ENCODE results near the gene SORCS3. TPM values are rescaled to one million over a fixed set of nuclear protein-coding genes. Genes with fewer than 3 reads are reported as not detected.

SORCS3 gene
- total RNA-seq, 1 experiment from 2014 or later = 0.04 TPM

DNA sequence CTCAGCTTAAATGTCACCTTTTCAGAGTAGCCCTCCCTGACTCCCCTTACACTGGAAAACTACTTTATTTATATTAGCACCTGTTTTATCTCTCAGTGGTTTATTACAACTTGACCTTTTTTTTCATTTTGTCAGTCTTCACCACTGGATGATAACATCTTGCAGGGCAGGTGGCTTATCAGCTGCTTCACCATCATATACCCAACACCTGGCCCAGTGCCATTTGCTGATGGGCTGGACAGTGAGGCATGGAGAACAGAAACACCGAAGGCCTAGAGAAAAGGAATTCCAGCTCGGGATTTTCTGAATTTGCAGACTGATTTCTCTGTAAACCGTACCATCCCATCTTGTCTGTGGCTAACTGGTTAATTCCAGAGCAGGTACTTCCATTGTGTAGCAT, 48.5 kb downstream of the SORCS3 start:
- Histone ChIP-seq H3K9ac (ENCODE audit: extremely low read depth, insufficient read length, low read length) (no peak overlapping the region), H3K9me3 (ENCODE audit: control insufficient read depth, low read depth, low read length) (no peaks in the 10 kb centered on the region), H2BK15ac (ENCODE audit: low read depth, low read length) (no peak overlapping the region), H3K23me2 (ENCODE audit: insufficient read length, low read depth, low read length, poor library complexity, severe bottlenecking) (no peaks in the 10 kb centered on the region), H2BK12ac (ENCODE audit: insufficient read length, low read depth, low read length) (no peak overlapping the region), H4K20me1 (ENCODE audit: control insufficient read depth, insufficient read depth, insufficient read length) (no peaks in the 10 kb centered on the region), H2AK5ac (ENCODE audit: insufficient read length, low read length) (no peak overlapping the region), H3K4me2 (ENCODE audit: insufficient read depth, insufficient read length, low read length) (no peak overlapping the region), H3K56ac (ENCODE audit: insufficient read length, low read depth, low read length) (no peak overlapping the region), H3K79me1 (ENCODE audit: insufficient read depth, low read depth, low read length, poor library complexity, severe bottlenecking) (no peaks in the 10 kb centered on the region), H3K79me2 (ENCODE audit: insufficient read depth, low read length) (no peaks in the 10 kb centered on the region), H4K91ac (ENCODE audit: insufficient read length, low read depth, low read length) (no peak overlapping the region), H3T11ph (ENCODE audit: low read length) (no peak overlapping the region), H2BK120ac (ENCODE audit: low read depth, low read length, poor library complexity, severe bottlenecking) (no peak overlapping the region), H2BK20ac (ENCODE audit: low read depth, low read length, poor library complexity, severe bottlenecking) (no peak overlapping the region), H3K27ac (ENCODE audit: insufficient read length, low read depth, low read length) (no peak overlapping the region), H4K8ac (replicated peaks; ENCODE audit: insufficient read length, low read depth, low read length) (no peak overlapping the region), H3K23ac (ENCODE audit: insufficient read length, low read depth, low read length) (no peak overlapping the region), H3K18ac (ENCODE audit: insufficient read length, low read depth, low read length) (no peak overlapping the region), H3K4ac (ENCODE audit: low read depth, low read length) (no peak overlapping the region), H3K27me3 (ENCODE audit: insufficient read depth, low read length) (no peaks in the 10 kb centered on the region), H2BK5ac (ENCODE audit: insufficient read length, low read length) (no peak overlapping the region), H3K14ac (ENCODE audit: insufficient read depth, low read length) (no peak overlapping the region), H2AFZ (ENCODE audit: low read length) (no peak overlapping the region), H4K5ac (ENCODE audit: insufficient read length, low read depth, low read length) (no peak overlapping the region), H3K4me1 (ENCODE audit: insufficient read depth, low read length) (no peaks in the 10 kb centered on the region)
- no peaks in the 10 kb centered on the region for H3K9me3 Mint-ChIP-seq
- DNase-seq = no peak
- peaks cover 45% of the 10 kb centered on the region for H3K27me3 Mint-ChIP-seq (ENCODE audit: low read depth)
- WGBS (ENCODE audit: extremely low coverage, insufficient read length, low lambda C conversion rate) = no CpG with 5 or more reads among the region's 3 CpGs
- H3K36me3 Mint-ChIP-seq (ENCODE audit: insufficient read depth in 1 of 3, low read depth in 3 of 3) = no peaks in the 10 kb centered on the region; a peak in 1 of 7 replicates
- TF ChIP-seq, protein P1, sequence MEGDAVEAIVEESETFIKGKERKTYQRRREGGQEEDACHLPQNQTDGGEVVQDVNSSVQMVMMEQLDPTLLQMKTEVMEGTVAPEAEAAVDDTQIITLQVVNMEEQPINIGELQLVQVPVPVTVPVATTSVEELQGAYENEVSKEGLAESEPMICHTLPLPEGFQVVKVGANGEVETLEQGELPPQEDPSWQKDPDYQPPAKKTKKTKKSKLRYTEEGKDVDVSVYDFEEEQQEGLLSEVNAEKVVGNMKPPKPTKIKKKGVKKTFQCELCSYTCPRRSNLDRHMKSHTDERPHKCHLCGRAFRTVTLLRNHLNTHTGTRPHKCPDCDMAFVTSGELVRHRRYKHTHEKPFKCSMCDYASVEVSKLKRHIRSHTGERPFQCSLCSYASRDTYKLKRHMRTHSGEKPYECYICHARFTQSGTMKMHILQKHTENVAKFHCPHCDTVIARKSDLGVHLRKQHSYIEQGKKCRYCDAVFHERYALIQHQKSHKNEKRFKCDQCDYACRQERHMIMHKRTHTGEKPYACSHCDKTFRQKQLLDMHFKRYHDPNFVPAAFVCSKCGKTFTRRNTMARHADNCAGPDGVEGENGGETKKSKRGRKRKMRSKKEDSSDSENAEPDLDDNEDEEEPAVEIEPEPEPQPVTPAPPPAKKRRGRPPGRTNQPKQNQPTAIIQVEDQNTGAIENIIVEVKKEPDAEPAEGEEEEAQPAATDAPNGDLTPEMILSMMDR (conservative IDR thresholded peaks at IDR 0.05) = no peak
- no peak overlapping the region for H3K27ac Mint-ChIP-seq
- H3K4me3 Mint-ChIP-seq = no peak overlapping the region
- H3K4me1 Mint-ChIP-seq = peaks cover 0 to 3% of the 10 kb centered on the region in 2 experiments; a peak in 1 of 4 replicates

All from H9 (cell line).